GM21786 (cell line): ENCODE results near the gene SUPT4H1.
"Not testable (repeated sequence)": the region's sequence is repeated elsewhere in the genome, so short reads cannot be mapped to it uniquely, and the experiment has no call there.

Experiments used
- ATAC-seq: cut with Tn5 transposase; IDR thresholded peaks from one replicate; pipeline ENCODE4 v1.9.1; 2021; ENCODE audit not compliant: unreplicated experiment

Gene SUPT4H1

GRCh38 chr17:58351831-58352595 is at the start of gene SUPT4H1:
SUPT4H1 (minus strand) TSS chr17:58352201; CDS start chr17:58352135, 66 bp downstream.
- ATAC-seq: peak; percentile 85

GRCh38 chr17:58401287-58401686 is 49.3 kb upstream of the SUPT4H1 start:
- ATAC-seq: no peak

GRCh38 chr17:58400826-58401225 is 48.8 kb upstream of the SUPT4H1 start:
- ATAC-seq: no peak

- no peak for ATAC-seq
Measured at GRCh38 chr17:58399974-58400373, 48.0 kb upstream of the SUPT4H1 start.

GRCh38 chr17:58398574-58399266 is 46.7 kb upstream of the SUPT4H1 start:
- no peak for ATAC-seq

GRCh38 chr17:58397421-58397820 is 45.4 kb upstream of the SUPT4H1 start:
- not testable (repeated sequence) for ATAC-seq

GRCh38 chr17:58396173-58396572 is 44.2 kb upstream of the SUPT4H1 start:
- no peak for ATAC-seq

- ATAC-seq: no peak
Measured at GRCh38 chr17:58394534-58395223, 42.7 kb upstream of the SUPT4H1 start.

- ATAC-seq: no peak
Measured at GRCh38 chr17:58391302-58391984, 39.4 kb upstream of the SUPT4H1 start.

GRCh38 chr17:58390884-58391283 is 38.9 kb upstream of the SUPT4H1 start:
- no peak for ATAC-seq

GRCh38 chr17:58388302-58389190 is 36.5 kb upstream of the SUPT4H1 start:
- no peak for ATAC-seq

GRCh38 chr17:58387834-58388233 is 35.8 kb upstream of the SUPT4H1 start:
- ATAC-seq: no peak

- no peak for ATAC-seq
Measured at GRCh38 chr17:58386708-58387107, 34.7 kb upstream of the SUPT4H1 start.

GRCh38 chr17:58385359-58385899 is 33.4 kb upstream of the SUPT4H1 start:
- no peak for ATAC-seq

GRCh38 chr17:58384897-58385296 is 32.9 kb upstream of the SUPT4H1 start:
- no peak for ATAC-seq

GRCh38 chr17:58383892-58384462 is 32.0 kb upstream of the SUPT4H1 start:
- no peak for ATAC-seq

- no peak for ATAC-seq
Measured at GRCh38 chr17:58382872-58383242, 30.9 kb upstream of the SUPT4H1 start.

- peak; percentile 73 for ATAC-seq
Measured at GRCh38 chr17:58382108-58382871, 30.3 kb upstream of the SUPT4H1 start.
